ENCODE measurements around the gene LHX2.

The LHX2 gene

GRCh38 chr9:124019771-124020519, 8.4 kb downstream of the LHX2 start:
- TF ChIP-seq CREB1 (IDR thresholded peaks at IDR 0.05; ENCODE audit: low read depth) (no peak), USF1 (IDR thresholded peaks at IDR 0.05) (no peak), RAD21 (IDR thresholded peaks at IDR 0.05; ENCODE audit: low read depth) (no peak), FOXM1 (IDR thresholded peaks at IDR 0.05; ENCODE audit: borderline replicate concordance, low read depth) (no peak), CEBPB (IDR thresholded peaks at IDR 0.05) (no peak), NFIC (IDR thresholded peaks at IDR 0.05) (no peak), REST (IDR thresholded peaks at IDR 0.05; ENCODE audit: low read depth) (no peak), TCF12 (IDR thresholded peaks at IDR 0.05; ENCODE audit: low read depth) (no peak), TAF1 (IDR thresholded peaks at IDR 0.05; ENCODE audit: low read depth) (no peak), YY1 (IDR thresholded peaks at IDR 0.05; ENCODE audit: low read depth) (no peak), EP300 (IDR thresholded peaks at IDR 0.05; ENCODE audit: borderline replicate concordance) (no peak), EGR1 (IDR thresholded peaks at IDR 0.05) (no peak), MAX (IDR thresholded peaks at IDR 0.05) (no peak)

GRCh38 chr9:124020520-124021384, 9.2 kb downstream of the LHX2 start:
- TF ChIP-seq TAF1 (IDR thresholded peaks at IDR 0.05; ENCODE audit: low read depth), result no peak
- TF ChIP-seq TCF12 (IDR thresholded peaks at IDR 0.05; ENCODE audit: low read depth), result no peak
- TF ChIP-seq CREB1 (IDR thresholded peaks at IDR 0.05; ENCODE audit: low read depth), result no peak
- no peak for TF ChIP-seq YY1 (IDR thresholded peaks at IDR 0.05; ENCODE audit: low read depth)
- no peak for TF ChIP-seq RAD21 (IDR thresholded peaks at IDR 0.05; ENCODE audit: low read depth)
- TF ChIP-seq FOXM1 (IDR thresholded peaks at IDR 0.05; ENCODE audit: borderline replicate concordance, low read depth), result no peak
- no peak for TF ChIP-seq NFIC (IDR thresholded peaks at IDR 0.05)
- no peak for TF ChIP-seq CEBPB (IDR thresholded peaks at IDR 0.05)
- TF ChIP-seq REST (IDR thresholded peaks at IDR 0.05; ENCODE audit: low read depth), result no peak
- TF ChIP-seq EGR1 (IDR thresholded peaks at IDR 0.05), result no peak
- no peak for TF ChIP-seq EP300 (IDR thresholded peaks at IDR 0.05; ENCODE audit: borderline replicate concordance)

GRCh38 chr9:124021385-124021769, 9.8 kb downstream of the LHX2 start:
- no peak for TF ChIP-seq CREB1 (IDR thresholded peaks at IDR 0.05; ENCODE audit: low read depth)
- TF ChIP-seq EGR1 (IDR thresholded peaks at IDR 0.05), result no peak
- no peak for TF ChIP-seq TEAD4 (IDR thresholded peaks at IDR 0.05)
- no peak for TF ChIP-seq TAF1 (IDR thresholded peaks at IDR 0.05; ENCODE audit: low read depth)
- TF ChIP-seq USF1 (IDR thresholded peaks at IDR 0.05), result no peak
- TF ChIP-seq YY1 (IDR thresholded peaks at IDR 0.05; ENCODE audit: low read depth), result no peak
- no peak for TF ChIP-seq REST (IDR thresholded peaks at IDR 0.05; ENCODE audit: low read depth)
- TF ChIP-seq MAX (IDR thresholded peaks at IDR 0.05), result no peak
- no peak for TF ChIP-seq EP300 (IDR thresholded peaks at IDR 0.05; ENCODE audit: borderline replicate concordance)
- no peak for TF ChIP-seq NFIC (IDR thresholded peaks at IDR 0.05)
- no peak for TF ChIP-seq RAD21 (IDR thresholded peaks at IDR 0.05; ENCODE audit: low read depth)
- no peak for TF ChIP-seq TCF12 (IDR thresholded peaks at IDR 0.05; ENCODE audit: low read depth)
- no peak for TF ChIP-seq ZBTB7A (IDR thresholded peaks at IDR 0.05; ENCODE audit: low read depth)
- no peak for TF ChIP-seq FOXM1 (IDR thresholded peaks at IDR 0.05; ENCODE audit: borderline replicate concordance, low read depth)
- TF ChIP-seq CEBPB (IDR thresholded peaks at IDR 0.05), result no peak
